ENCODE measurements around the gene LHPP.
A peak's percentile ranks its signal among the peaks of the same experiment; 100 is the strongest.

GRCh38 chr10:124448696-124449169 lies 12.9 kb upstream of the LHPP start:
- TF ChIP-seq EZH2 (IDR thresholded peaks at IDR 0.05) (peak; percentile 93), CTCF (IDR thresholded peaks at IDR 0.05) (peak; percentile 45), EZH2phosphoT487 (IDR thresholded peaks at IDR 0.05) (no peak)

Measured in neural progenitor cell (in vitro differentiated cells).